NCI-H146 treated with DMSO at 0.1 percent for 48 hours (cell line): Measurements from ENCODE around the gene ILKAP.
A peak's percentile ranks its signal among the peaks of the same experiment; 100 is the strongest.

Source experiments
- DNase-seq: peaks from one replicate; lab custom pipeline; 2025; ENCODE audit not compliant: unreplicated experiment; lab: John Stamatoyannopoulos, UW

ILKAP gene

GRCh38 chr2:238152771-238153688 lies 50.5 kb downstream of the ILKAP start:
- DNase-seq = no peak

GRCh38 chr2:238151628-238152235 lies 51.8 kb downstream of the ILKAP start:
- no peak for DNase-seq

GRCh38 chr2:238151205-238151604 lies 52.3 kb downstream of the ILKAP start:
- DNase-seq = no peak

- DNase-seq = no peak
Observed at GRCh38 chr2:238150686-238151085, 52.8 kb downstream of the ILKAP start.

- DNase-seq = peak; percentile 11
Observed at GRCh38 chr2:238149841-238150572, 53.5 kb downstream of the ILKAP start.

GRCh38 chr2:238148981-238149380 lies 54.5 kb downstream of the ILKAP start:
- no peak for DNase-seq

GRCh38 chr2:238146884-238147544 lies 56.5 kb downstream of the ILKAP start:
- DNase-seq = no peak

GRCh38 chr2:238145851-238146250 lies 57.6 kb downstream of the ILKAP start:
- no peak for DNase-seq

- DNase-seq = no peak
Observed at GRCh38 chr2:238145046-238145445, 58.4 kb downstream of the ILKAP start.

- DNase-seq = no peak
Observed at GRCh38 chr2:238144262-238144661, 59.2 kb downstream of the ILKAP start.

- no peak for DNase-seq
Observed at GRCh38 chr2:238143239-238143951, 60.1 kb downstream of the ILKAP start.

GRCh38 chr2:238142382-238143205 lies 60.9 kb downstream of the ILKAP start:
- no peak for DNase-seq

- DNase-seq = no peak
Observed at GRCh38 chr2:238141541-238142318, 61.8 kb downstream of the ILKAP start.

- DNase-seq = no peak
Observed at GRCh38 chr2:238140721-238141540, 62.6 kb downstream of the ILKAP start.

GRCh38 chr2:238140040-238140439 lies 63.5 kb downstream of the ILKAP start:
- DNase-seq = no peak

- no peak for DNase-seq
Observed at GRCh38 chr2:238139196-238140039, 64.1 kb downstream of the ILKAP start.
